ENCODE results near the gene MBD3L4.

The MBD3L4 gene

GRCh38 chr19:6988257-6988656 lies 51.7 kb downstream of the MBD3L4 start:
- H3K4me3 ChIP-seq (IDR thresholded peaks at IDR 0.05; ENCODE audit: insufficient read depth, low read depth, low read length), result no peak overlapping the region
- no peaks in the 10 kb centered on the region for H3K4me1 ChIP-seq (ENCODE audit: low read depth, poor library complexity, severe bottlenecking)
- H3K4me2 ChIP-seq, result no peak overlapping the region
- H3K36me3 ChIP-seq (ENCODE audit: insufficient read depth), result no peaks in the 10 kb centered on the region
- no peak overlapping the region for H3K27ac ChIP-seq
- H4K20me1 ChIP-seq (ENCODE audit: insufficient read depth), result no peaks in the 10 kb centered on the region
- no peaks in the 10 kb centered on the region for H3K79me2 ChIP-seq (ENCODE audit: insufficient read depth, low read depth)
- no peaks in the 10 kb centered on the region for H3K27me3 ChIP-seq (ENCODE audit: insufficient read depth, low read depth)
- H3K9ac ChIP-seq, result no peak overlapping the region
- TF ChIP-seq CTCF (conservative IDR thresholded peaks at IDR 0.05; ENCODE audit: low read depth, low read length), result no peak
- no peak overlapping the region for H2AFZ ChIP-seq (ENCODE audit: low read depth)

- H3K27ac ChIP-seq, result no peak overlapping the region
- no peak for TF ChIP-seq CTCF (conservative IDR thresholded peaks at IDR 0.05; ENCODE audit: low read depth, low read length)
- no peaks in the 10 kb centered on the region for H3K4me1 ChIP-seq (ENCODE audit: low read depth, poor library complexity, severe bottlenecking)
- no peak overlapping the region for H2AFZ ChIP-seq (ENCODE audit: low read depth)
- H3K27me3 ChIP-seq (ENCODE audit: insufficient read depth, low read depth), result no peaks in the 10 kb centered on the region
- H3K4me2 ChIP-seq, result no peak overlapping the region
- no peak overlapping the region for H3K9ac ChIP-seq
- no peak overlapping the region for H3K4me3 ChIP-seq (IDR thresholded peaks at IDR 0.05; ENCODE audit: insufficient read depth, low read depth, low read length)
- no peaks in the 10 kb centered on the region for H3K36me3 ChIP-seq (ENCODE audit: insufficient read depth)
- H4K20me1 ChIP-seq (ENCODE audit: insufficient read depth), result no peaks in the 10 kb centered on the region
- H3K79me2 ChIP-seq (ENCODE audit: insufficient read depth, low read depth), result no peaks in the 10 kb centered on the region
Measured at GRCh38 chr19:6987850-6988249, 52.1 kb downstream of the MBD3L4 start.
